ENCODE results near the gene UGP2. TPM values are rescaled to one million over a fixed set of nuclear protein-coding genes. Genes with fewer than 3 reads are reported as not detected.
"Not testable (repeated sequence)": the region's sequence is repeated elsewhere in the genome, so short reads cannot be mapped to it uniquely, and the experiment has no call there.

The UGP2 gene
- total RNA-seq, 1 experiment from 2014 or later = 78.4 TPM

DNA sequence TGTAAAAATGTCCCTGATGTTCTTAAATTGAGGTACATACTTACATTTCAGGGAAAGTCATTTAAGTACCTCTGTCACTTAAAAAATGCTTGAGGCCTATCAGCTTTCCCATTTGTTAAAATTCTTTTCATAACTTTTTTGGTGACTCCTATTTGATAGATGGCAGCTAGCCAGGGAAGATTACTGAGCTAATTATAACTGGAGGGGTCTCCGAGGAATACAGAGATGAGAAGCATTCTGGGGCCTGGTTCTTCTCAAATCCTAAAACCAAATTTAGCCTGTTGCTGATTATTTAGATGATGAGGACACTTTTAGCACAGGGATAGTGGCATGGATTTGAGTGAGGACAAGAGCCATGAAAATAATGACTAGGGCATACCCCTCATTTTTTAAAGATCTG lies 4.8 kb downstream of the UGP2 start:
- no peak overlapping the region for H3K27ac Mint-ChIP-seq (ENCODE audit: low read depth, unreplicated experiment)

DNA sequence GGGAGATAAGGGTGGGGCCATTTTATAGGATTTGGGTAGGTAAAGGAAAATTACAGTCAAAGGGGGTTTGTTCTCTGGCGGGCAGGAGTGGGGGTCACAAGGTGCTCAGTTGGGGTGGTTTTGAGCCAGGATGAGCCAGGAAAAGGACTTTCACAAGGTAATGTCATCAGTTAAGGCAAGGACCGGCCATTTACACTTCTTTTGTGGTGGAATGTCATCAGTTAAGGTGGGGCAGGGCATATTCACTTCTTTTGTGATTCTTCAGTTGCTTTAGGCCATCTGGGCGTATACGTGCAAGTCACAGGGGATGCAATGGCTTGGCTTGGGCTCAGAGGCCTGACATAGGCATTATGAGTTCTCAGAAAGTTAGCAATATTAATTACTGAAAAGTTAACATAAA lies 5.9 kb downstream of the UGP2 start:
- Mint-ChIP-seq H3K4me1 (ENCODE audit: insufficient read depth, unreplicated experiment) (peaks cover 40% of the 10 kb centered on the region), H3K36me3 (ENCODE audit: insufficient read depth, unreplicated experiment) (peaks cover 10% of the 10 kb centered on the region)

More for the DNA sequence above, 4.8 kb downstream of the UGP2 start:
- DNase-seq (ENCODE audit: unreplicated experiment) = no peak
- Mint-ChIP-seq H3K27me3 (ENCODE audit: insufficient read depth, unreplicated experiment) (no peaks in the 10 kb centered on the region), H3K36me3 (ENCODE audit: insufficient read depth, unreplicated experiment) (peaks cover 16% of the 10 kb centered on the region), H3K4me1 (ENCODE audit: insufficient read depth, unreplicated experiment) (peaks cover 35% of the 10 kb centered on the region), H3K4me3 (ENCODE audit: unreplicated experiment) (no peak overlapping the region), H3K9me3 (ENCODE audit: unreplicated experiment) (no peaks in the 10 kb centered on the region)
- intact Hi-C loops (cut with micrococcal nuclease) = loop anchor here (10.0 kb wide), 1 partner anchor 262 kb away; the partner anchor contains the start of genes MDH1 and WDPCP
- TF ChIP-seq, protein P1, sequence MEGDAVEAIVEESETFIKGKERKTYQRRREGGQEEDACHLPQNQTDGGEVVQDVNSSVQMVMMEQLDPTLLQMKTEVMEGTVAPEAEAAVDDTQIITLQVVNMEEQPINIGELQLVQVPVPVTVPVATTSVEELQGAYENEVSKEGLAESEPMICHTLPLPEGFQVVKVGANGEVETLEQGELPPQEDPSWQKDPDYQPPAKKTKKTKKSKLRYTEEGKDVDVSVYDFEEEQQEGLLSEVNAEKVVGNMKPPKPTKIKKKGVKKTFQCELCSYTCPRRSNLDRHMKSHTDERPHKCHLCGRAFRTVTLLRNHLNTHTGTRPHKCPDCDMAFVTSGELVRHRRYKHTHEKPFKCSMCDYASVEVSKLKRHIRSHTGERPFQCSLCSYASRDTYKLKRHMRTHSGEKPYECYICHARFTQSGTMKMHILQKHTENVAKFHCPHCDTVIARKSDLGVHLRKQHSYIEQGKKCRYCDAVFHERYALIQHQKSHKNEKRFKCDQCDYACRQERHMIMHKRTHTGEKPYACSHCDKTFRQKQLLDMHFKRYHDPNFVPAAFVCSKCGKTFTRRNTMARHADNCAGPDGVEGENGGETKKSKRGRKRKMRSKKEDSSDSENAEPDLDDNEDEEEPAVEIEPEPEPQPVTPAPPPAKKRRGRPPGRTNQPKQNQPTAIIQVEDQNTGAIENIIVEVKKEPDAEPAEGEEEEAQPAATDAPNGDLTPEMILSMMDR (IDR thresholded peaks at IDR 0.05; ENCODE audit: unreplicated experiment) = no peak
- no TSS peak for BruUV-seq (replicated peaks)
- CTCF ChIA-PET = interaction anchor here (1.2 to 6.6 kb wide), 4 partner anchors 8 to 148 kb away, joined by 3 to 55 read pairs (median 12); no protein-coding TSS in a partner anchor
- POLR2A ChIA-PET = interaction anchor here (0.7 to 7.6 kb wide), 7 partner anchors 8 to 258 kb away, joined by 3 to 321 read pairs (median 140); partner anchors contain the start of genes MDH1 and WDPCP

DNA sequence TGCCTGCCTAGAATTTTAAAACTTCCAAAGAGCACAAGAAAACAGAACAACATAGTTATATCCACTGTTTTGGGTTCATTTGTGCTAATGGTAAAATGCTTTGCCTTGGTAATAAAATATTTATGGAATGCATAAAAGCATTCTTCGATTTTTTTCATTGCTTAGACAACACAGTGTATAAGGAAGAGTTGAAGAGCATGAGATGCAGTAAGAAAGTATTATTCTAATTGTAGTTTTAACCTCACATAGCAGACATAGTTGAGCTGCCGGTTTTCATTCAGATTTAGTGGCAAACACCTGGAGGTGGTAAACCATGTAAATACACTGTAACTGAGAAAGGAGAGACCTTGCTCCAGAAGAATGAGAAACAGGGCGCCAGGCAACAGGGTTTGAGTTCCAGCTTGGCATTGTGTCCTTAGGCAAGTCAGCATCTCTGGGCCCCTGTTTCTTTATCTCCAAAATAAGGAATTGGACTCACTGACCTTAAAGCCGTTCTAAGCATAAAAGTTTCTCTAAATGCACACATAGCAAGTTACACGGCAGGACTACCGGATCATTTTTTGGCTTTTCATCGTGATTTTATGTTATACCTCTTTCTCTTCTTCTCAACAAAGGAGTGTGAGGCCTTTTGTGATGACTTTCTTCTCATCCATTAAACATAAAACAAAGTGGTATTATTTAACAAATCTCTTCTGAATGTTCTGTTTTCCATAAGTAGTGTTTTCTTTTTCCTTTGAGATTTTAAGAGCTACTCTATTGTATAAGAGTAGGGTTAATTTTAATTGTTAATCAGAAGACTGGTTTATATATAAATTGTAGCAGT lies 7.9 kb downstream of the UGP2 start:
- CTCF ChIA-PET = interaction anchor here (0.7 to 2.4 kb wide), 4 partner anchors 11 to 151 kb away, joined by 3 to 8 read pairs (median 4); no protein-coding TSS in a partner anchor
- Mint-ChIP-seq H3K4me3 (ENCODE audit: unreplicated experiment) (no peak overlapping the region), H3K9me3 (ENCODE audit: unreplicated experiment) (no peaks in the 10 kb centered on the region), H3K27me3 (ENCODE audit: insufficient read depth, unreplicated experiment) (no peaks in the 10 kb centered on the region), H3K36me3 (ENCODE audit: insufficient read depth, unreplicated experiment) (peaks cover 18% of the 10 kb centered on the region), H3K4me1 (ENCODE audit: insufficient read depth, unreplicated experiment) (peaks cover 55% of the 10 kb centered on the region), H3K27ac (ENCODE audit: low read depth, unreplicated experiment) (peak overlapping the region; percentile 91)
- intact Hi-C loops (cut with micrococcal nuclease) = loop anchor here (10.0 kb wide), 1 partner anchor 265 kb away; the partner anchor contains the start of genes MDH1 and WDPCP
- DNase-seq (ENCODE audit: unreplicated experiment) = no peak
- POLR2A ChIA-PET = interaction anchor here (0.6 to 9.6 kb wide), 13 partner anchors 6 to 261 kb away, joined by 3 to 140 read pairs (median 4); partner anchors contain the start of genes MDH1, UGP2 and WDPCP
- TF ChIP-seq, protein P1 (IDR thresholded peaks at IDR 0.05; ENCODE audit: unreplicated experiment) = no peak
- BruUV-seq (replicated peaks) = no TSS peak

More for the DNA sequence above, 5.9 kb downstream of the UGP2 start:
- H3K27ac Mint-ChIP-seq (ENCODE audit: low read depth, unreplicated experiment); H3K4me3 Mint-ChIP-seq (ENCODE audit: unreplicated experiment); H3K27me3 Mint-ChIP-seq (ENCODE audit: insufficient read depth, unreplicated experiment); BruUV-seq (replicated peaks); H3K9me3 Mint-ChIP-seq (ENCODE audit: unreplicated experiment); POLR2A ChIA-PET; DNase-seq (ENCODE audit: unreplicated experiment); CTCF ChIA-PET: not testable (repeated sequence)
- intact Hi-C loops (cut with micrococcal nuclease) = loop anchor here (10.0 kb wide), 1 partner anchor 263 kb away; the partner anchor contains the start of genes MDH1 and WDPCP

DNA sequence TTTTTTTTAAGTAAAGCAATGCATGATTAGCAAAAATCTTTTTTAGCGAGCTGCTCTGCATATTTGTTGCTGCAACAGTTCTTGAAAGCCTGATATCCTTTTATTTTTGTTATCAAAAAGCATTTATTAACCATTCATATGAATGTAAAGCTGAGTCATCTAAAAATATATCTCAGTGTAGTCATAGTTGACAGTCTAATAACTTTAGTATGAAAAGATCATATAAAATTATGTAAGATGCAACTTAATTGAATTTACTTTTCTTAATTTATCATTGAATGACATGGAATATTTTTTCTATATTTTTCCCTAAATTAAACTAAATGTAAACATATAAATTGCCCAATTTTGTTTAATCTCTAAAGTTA lies 8.5 kb downstream of the UGP2 start:
- POLR2A ChIA-PET = interaction anchor here (0.6 to 9.6 kb wide), 10 partner anchors 7 to 262 kb away, joined by 3 to 140 read pairs (median 4); partner anchors contain the start of genes MDH1, UGP2 and WDPCP
- Mint-ChIP-seq H3K36me3 (ENCODE audit: insufficient read depth, unreplicated experiment) (peaks cover 18% of the 10 kb centered on the region), H3K4me1 (ENCODE audit: insufficient read depth, unreplicated experiment) (peaks cover 55% of the 10 kb centered on the region), H3K27ac (ENCODE audit: low read depth, unreplicated experiment) (no peak overlapping the region), H3K4me3 (ENCODE audit: unreplicated experiment) (no peak overlapping the region), H3K27me3 (ENCODE audit: insufficient read depth, unreplicated experiment) (no peaks in the 10 kb centered on the region), H3K9me3 (ENCODE audit: unreplicated experiment) (no peaks in the 10 kb centered on the region)
- DNase-seq (ENCODE audit: unreplicated experiment) = no peak
- CTCF ChIA-PET = interaction anchor here (1.1 to 2.4 kb wide), 2 partner anchors 10 to 152 kb away, joined by 6 to 8 read pairs; no protein-coding TSS in a partner anchor
- BruUV-seq (replicated peaks) = no TSS peak
- TF ChIP-seq, protein P1 (IDR thresholded peaks at IDR 0.05; ENCODE audit: unreplicated experiment) = no peak
- intact Hi-C loops (cut with micrococcal nuclease) = no loop called here
